ENCODE results near the gene NRARP. TPM values are rescaled to one million over a fixed set of nuclear protein-coding genes. Genes with fewer than 3 reads are reported as not detected.
A peak's percentile ranks its signal among the peaks of the same experiment; 100 is the strongest.

NRARP gene
- total RNA-seq, 1 experiment from 2014 or later: 24.7 TPM

- no peaks in the 10 kb centered on the region for H3K27me3 Mint-ChIP-seq (ENCODE audit: insufficient read depth, unreplicated experiment)
- no TSS peak for BruUV-seq (replicated peaks)
- Histone ChIP-seq H3K4me1 (peaks cover 30% of the 10 kb centered on the region), H3K27me3 (replicated peaks; ENCODE audit: control insufficient read depth, insufficient read depth, low read length) (no peaks in the 10 kb centered on the region), H3K9me3 (no peaks in the 10 kb centered on the region), H3K36me3 (ENCODE audit: control insufficient read depth, insufficient read depth, low read length) (no peaks in the 10 kb centered on the region), H3K4me3 (ENCODE audit: low read depth, low read length) (peak overlapping the region; percentile 42)
- peak in 1 of 2 experiments; percentile 51 for TF ChIP-seq CTCF (IDR thresholded peaks at IDR 0.05; ENCODE audit: insufficient read depth in 1 of 2, low read depth in 1 of 2, low read length in 1 of 2, severe bottlenecking in 1 of 2, unreplicated experiment in 1 of 2)
- H3K27ac Mint-ChIP-seq (ENCODE audit: unreplicated experiment): peak overlapping the region; percentile 98
- ChIA-PET CTCF (interaction anchor here (0.9 kb wide), 1 partner anchor 35 kb away, joined by 4 read pairs; no protein-coding TSS in a partner anchor), POLR2A (interaction anchor here (0.6 kb wide), 1 partner anchor 12 kb away, joined by 5 read pairs; no protein-coding TSS in a partner anchor)
- H3K4me1 Mint-ChIP-seq (ENCODE audit: low read depth, unreplicated experiment): peaks cover 7% of the 10 kb centered on the region
- DNase-seq: peak in 1 of 2 experiments; percentile 81
- peak overlapping the region; percentile 74 for H3K4me3 Mint-ChIP-seq (ENCODE audit: unreplicated experiment)
- intact Hi-C loops (cut with micrococcal nuclease; ENCODE audit: unreplicated experiment): loop anchor here (10.0 kb wide), 1 partner anchor 239 kb away; no protein-coding TSS in a partner anchor
- H3K9me3 Mint-ChIP-seq (ENCODE audit: unreplicated experiment): no peaks in the 10 kb centered on the region
- H3K36me3 Mint-ChIP-seq (ENCODE audit: insufficient read depth, unreplicated experiment): peaks cover 28% of the 10 kb centered on the region
Measured at GRCh38 chr9:137295238-137295811, 6.7 kb downstream of the NRARP start.

- TF ChIP-seq CTCF (IDR thresholded peaks at IDR 0.05; ENCODE audit: insufficient read depth in 1 of 2, low read depth in 1 of 2, low read length in 1 of 2, severe bottlenecking in 1 of 2, unreplicated experiment in 1 of 2): no peak
- Mint-ChIP-seq H3K9me3 (ENCODE audit: unreplicated experiment) (no peaks in the 10 kb centered on the region), H3K4me1 (ENCODE audit: low read depth, unreplicated experiment) (peaks cover 7% of the 10 kb centered on the region), H3K4me3 (ENCODE audit: unreplicated experiment) (peak overlapping the region; percentile 74), H3K27ac (ENCODE audit: unreplicated experiment) (peak overlapping the region; percentile 98), H3K36me3 (ENCODE audit: insufficient read depth, unreplicated experiment) (peaks cover 28% of the 10 kb centered on the region), H3K27me3 (ENCODE audit: insufficient read depth, unreplicated experiment) (no peaks in the 10 kb centered on the region)
- DNase-seq: peak in 1 of 2 experiments; percentile 45
- POLR2A ChIA-PET: interaction anchor here (0.7 to 1.9 kb wide), 4 partner anchors 67 to 257 kb away, joined by 3 to 6 read pairs (median 6); partner anchors contain the start of genes ENTPD8, EXD3, MRPL41 and NOXA1
- no TSS peak for BruUV-seq (replicated peaks)
- Histone ChIP-seq H3K9me3 (no peaks in the 10 kb centered on the region), H3K4me3 (ENCODE audit: low read depth, low read length) (peak overlapping the region; percentile 42), H3K27me3 (replicated peaks; ENCODE audit: control insufficient read depth, insufficient read depth, low read length) (no peaks in the 10 kb centered on the region), H3K36me3 (ENCODE audit: control insufficient read depth, insufficient read depth, low read length) (no peaks in the 10 kb centered on the region), H3K4me1 (peaks cover 24% of the 10 kb centered on the region)
- intact Hi-C loops (cut with micrococcal nuclease; ENCODE audit: unreplicated experiment): loop anchor here (5.0 to 10.0 kb wide), 2 partner anchors 52 to 240 kb away; partner anchors contain the start of gene TUBB4B
- CTCF ChIA-PET: interaction anchor here (0.7 to 2.1 kb wide), 5 partner anchors 18 to 147 kb away, joined by 5 to 9 read pairs (median 9); partner anchors contain the start of genes ENTPD8, EXD3 and NOXA1
Measured at GRCh38 chr9:137294681-137295237, 7.3 kb downstream of the NRARP start.

DNA sequence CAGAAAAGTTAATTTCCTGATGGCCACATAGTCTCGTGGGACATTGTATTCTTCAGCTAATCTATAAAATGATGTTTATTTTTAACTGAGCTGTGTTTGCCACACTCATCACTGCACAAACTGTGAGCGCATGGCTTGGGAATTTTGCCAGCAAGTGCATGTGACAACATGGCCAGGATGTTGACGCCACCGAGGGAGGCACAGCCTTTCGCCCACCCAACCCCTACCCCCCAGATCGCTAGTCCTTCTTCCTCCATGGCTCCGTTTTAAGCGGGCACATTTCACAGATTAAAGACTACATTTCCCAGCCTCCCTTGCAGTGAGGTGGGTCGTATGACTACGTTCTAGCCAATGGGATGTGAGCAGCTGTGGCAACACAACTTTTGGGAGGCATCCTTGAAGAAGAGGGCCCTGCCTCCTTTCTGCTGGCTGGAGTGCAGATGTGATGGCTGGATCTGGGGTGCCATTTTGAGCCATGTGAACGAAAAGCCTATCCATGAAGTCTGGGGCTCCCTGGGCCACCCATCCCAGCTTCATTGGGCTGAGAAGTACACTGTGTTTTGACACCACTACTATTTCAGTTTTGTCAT is 7.9 kb downstream of the NRARP start:
- intact Hi-C loops (cut with micrococcal nuclease; ENCODE audit: unreplicated experiment): loop anchor here (5.0 to 10.0 kb wide), 2 partner anchors 52 to 241 kb away; partner anchors contain the start of gene TUBB4B
- DNase-seq: peak; percentile 86 to 93
- Mint-ChIP-seq H3K4me3 (ENCODE audit: unreplicated experiment) (peak overlapping the region; percentile 74), H3K27ac (ENCODE audit: unreplicated experiment) (peak overlapping the region; percentile 98), H3K36me3 (ENCODE audit: insufficient read depth, unreplicated experiment) (peaks cover 27% of the 10 kb centered on the region), H3K9me3 (ENCODE audit: unreplicated experiment) (no peaks in the 10 kb centered on the region), H3K4me1 (ENCODE audit: low read depth, unreplicated experiment) (peaks cover 7% of the 10 kb centered on the region), H3K27me3 (ENCODE audit: insufficient read depth, unreplicated experiment) (no peaks in the 10 kb centered on the region)
- no TSS peak for BruUV-seq (replicated peaks)
- H3K9me3 ChIP-seq: no peaks in the 10 kb centered on the region
- TF ChIP-seq CTCF (IDR thresholded peaks at IDR 0.05; ENCODE audit: insufficient read depth in 1 of 2, low read depth in 1 of 2, low read length in 1 of 2, severe bottlenecking in 1 of 2, unreplicated experiment in 1 of 2): no peak
- no peaks in the 10 kb centered on the region for H3K27me3 ChIP-seq (replicated peaks; ENCODE audit: control insufficient read depth, insufficient read depth, low read length)
- CTCF ChIA-PET: interaction anchor here (0.7 to 2.1 kb wide), 6 partner anchors 8 to 147 kb away, joined by 5 to 18 read pairs (median 9); partner anchors contain the start of genes ENTPD8, EXD3, NOXA1 and NRARP
- peaks cover 23% of the 10 kb centered on the region for H3K4me1 ChIP-seq
- H3K4me3 ChIP-seq (ENCODE audit: low read depth, low read length): peak overlapping the region; percentile 39
- POLR2A ChIA-PET: interaction anchor here (0.7 to 2.0 kb wide), 9 partner anchors 8 to 258 kb away, joined by 3 to 40 read pairs (median 5); partner anchors contain the start of genes ENTPD8, EXD3, MRPL41 and NOXA1
- H3K36me3 ChIP-seq (ENCODE audit: control insufficient read depth, insufficient read depth, low read length): no peaks in the 10 kb centered on the region

Data from Caco-2 (cell line).